GM12874 (cell line): ENCODE measurements around the gene TBCD.
A peak's percentile ranks its signal among the peaks of the same experiment; 100 is the strongest.

ENCODE experiments used
- CTCF ChIP-seq: IDR thresholded peaks from 2 replicates; pipeline ENCODE4 v1.5.1; 2011; ENCODE audit warnings: low read depth, mild to moderate bottlenecking, control low read depth, low read length, moderate library complexity; ENCODE audit not compliant: insufficient read depth

TBCD gene

GRCh38 chr17:82765371-82765770 lies 13.5 kb downstream of the TBCD start:
- TF ChIP-seq CTCF, result no peak

GRCh38 chr17:82767041-82767754 lies 15.3 kb downstream of the TBCD start:
- TF ChIP-seq CTCF, result peak; percentile 48; the same call in 1 of the 2 replicates

- no peak for TF ChIP-seq CTCF
Measured at GRCh38 chr17:82769041-82769440, 17.2 kb downstream of the TBCD start.

GRCh38 chr17:82772026-82772425 lies 20.2 kb downstream of the TBCD start:
- TF ChIP-seq CTCF, result no peak

- TF ChIP-seq CTCF, result peak; percentile 82
Measured at GRCh38 chr17:82775001-82775823, 23.3 kb downstream of the TBCD start.

GRCh38 chr17:82776454-82776853 lies 24.6 kb downstream of the TBCD start:
- TF ChIP-seq CTCF, result no peak

- TF ChIP-seq CTCF, result no peak
Measured at GRCh38 chr17:82779541-82779940, 27.7 kb downstream of the TBCD start.
